Hippocampal formation (tissue), 2 donors: ENCODE data around the gene C12orf75.
"Not testable (repeated sequence)": the region's sequence is repeated elsewhere in the genome, so short reads cannot be mapped to it uniquely, and the experiment has no call there.

Experiments used
- DNase-seq, 2 donors: peaks; one replicate each; lab custom pipeline; 2025; lab: John Stamatoyannopoulos, UW

C12orf75 gene

DNA sequence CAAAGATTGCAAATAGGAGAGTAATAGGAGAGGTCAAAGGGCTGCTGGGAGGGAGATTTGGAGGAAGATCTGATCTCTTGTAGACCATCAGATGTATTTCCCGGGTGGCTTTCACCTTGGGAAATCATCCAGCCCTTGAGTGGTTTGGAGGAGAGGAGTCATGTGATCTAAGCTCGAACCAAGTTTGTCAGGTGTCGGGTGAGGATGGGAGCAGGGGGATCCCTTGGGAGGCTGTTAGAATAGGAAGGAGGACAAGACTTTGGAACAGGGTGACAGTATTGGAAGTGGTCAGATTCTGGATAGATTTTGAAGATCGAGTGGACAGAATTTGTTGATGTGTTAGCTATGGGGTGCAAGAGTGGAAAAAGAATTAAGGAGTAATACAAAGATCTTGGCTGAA is 46.6 kb downstream of the C12orf75 start:
- DNase-seq = no peak

DNA sequence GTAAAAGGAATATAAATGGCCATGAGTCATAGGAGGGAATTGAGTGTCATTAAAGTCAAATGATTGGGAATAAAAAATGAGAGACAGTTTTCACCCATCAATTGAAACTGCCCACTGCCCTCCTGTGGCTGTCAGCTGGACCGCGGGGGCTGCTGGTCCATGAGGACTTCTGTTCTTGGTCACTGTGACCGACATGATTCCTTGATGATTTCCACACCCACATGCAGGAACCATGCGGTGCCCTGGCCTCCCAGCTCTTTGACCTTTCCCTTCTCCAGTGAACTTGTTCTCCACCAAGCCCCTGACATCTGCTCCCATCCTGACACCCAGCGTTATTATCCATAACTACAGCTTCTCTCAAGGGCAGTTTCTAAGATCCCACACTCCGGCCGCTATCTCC is 48.4 kb downstream of the C12orf75 start:
- no peak for DNase-seq

DNA sequence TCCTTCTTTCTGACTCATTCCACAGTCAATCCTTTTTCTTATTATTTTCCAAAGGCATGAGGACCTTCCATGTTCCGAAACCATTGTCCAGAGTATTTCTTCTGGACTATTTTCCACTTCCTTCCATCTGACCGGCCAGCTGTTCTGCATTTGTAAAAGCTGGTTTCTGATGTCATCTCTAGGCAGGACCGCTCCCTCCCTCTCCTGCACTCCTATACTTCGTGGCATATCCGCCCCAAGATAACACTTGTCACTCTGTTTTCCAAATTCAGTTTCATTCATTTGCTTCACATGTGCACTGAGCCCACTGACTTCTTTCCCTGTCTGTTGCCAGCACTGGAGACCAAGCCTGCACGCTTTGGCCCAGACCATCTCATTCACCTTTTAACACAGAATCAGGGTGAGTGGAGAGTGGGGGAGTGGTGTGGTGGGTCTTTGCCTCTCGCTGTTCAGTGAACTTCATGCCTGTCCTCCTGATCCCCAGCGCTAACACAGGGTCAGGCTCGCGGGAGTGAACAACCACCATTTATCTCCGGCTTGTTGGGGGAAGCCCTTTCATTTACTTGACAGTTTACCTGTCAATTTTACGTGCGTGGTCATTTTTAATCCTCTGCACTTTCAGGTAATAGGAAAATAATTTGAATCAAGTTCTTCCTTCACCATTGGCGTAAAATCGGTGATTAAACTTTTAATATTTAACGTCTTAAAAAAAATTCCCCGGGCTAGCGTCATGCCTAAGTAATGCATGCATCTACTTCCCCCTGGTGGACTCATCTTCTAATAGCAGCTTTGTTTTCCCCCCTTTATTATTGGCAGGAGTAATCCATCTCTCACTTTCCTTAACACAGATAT is 52.5 kb downstream of the C12orf75 start:
- DNase-seq = peak in 1 of 2 donors; percentile 53

DNA sequence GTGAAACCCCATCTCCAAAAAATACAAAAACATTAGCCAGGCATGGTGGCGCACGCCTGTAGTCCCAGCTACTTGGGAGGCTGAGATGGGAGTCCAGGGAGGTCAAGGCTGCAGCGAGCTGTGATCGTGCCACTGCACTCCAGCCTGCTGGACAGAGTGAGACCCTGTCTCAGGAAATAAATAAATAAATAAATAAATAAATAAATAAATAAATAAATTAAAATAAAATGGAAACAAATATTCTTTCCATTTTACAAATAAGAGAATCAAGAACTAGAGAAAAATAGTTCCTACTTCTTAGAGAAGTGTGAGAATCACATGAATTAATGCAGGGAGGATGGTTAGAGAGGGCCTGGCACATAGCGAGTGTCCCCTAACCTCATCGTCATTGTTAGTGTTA is 53.7 kb downstream of the C12orf75 start:
- no peak for DNase-seq

DNA sequence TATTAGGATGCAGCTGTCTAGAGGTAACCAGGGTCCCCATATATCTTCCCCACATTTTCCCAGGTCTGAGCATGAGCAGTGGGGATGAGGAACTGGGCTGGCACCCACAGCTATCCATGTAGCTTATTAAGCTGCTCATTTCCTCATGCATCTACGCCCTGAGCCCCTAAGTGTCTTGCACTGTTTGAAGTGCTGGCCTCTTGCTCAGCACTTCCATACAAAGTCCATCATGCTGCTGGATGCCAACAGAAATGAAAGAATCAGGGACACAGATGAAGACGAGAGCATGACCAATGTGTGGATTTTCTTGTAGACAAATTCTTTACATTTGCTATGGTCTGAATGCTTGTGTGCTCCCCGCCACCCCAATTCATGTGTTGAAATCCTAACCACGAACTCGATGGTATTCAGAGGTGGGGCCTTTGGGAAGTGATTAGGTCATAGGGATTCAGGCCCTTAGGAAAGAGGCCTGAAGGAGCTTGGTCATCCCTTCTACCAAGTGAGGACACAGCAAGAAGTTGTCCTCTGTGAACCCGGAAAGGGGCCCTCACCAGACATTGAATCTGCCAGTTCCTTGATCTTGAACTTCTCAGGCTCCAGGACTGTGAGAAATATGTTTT is 54.5 kb downstream of the C12orf75 start:
- no peak for DNase-seq

DNA sequence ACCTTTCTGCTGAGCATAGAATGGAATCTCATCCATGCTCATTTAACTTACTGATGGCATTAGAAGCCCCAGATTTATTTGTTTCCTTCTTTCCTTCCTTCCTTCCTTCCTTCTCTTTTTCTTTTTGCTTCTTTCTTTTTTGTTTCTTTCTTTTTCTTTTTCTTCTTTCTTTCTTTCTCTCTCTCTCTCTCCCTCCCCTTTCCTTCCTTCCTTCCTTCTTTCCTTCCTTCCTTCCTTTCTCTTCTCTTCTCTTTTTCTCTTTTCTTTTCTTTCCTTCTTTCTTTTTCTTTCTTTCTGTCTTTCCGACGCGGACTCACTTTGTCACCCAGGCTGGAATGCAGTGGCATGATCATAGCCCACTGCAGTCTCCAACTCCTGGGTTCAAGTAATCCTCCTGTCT is 55.9 kb downstream of the C12orf75 start:
- DNase-seq = no peak

DNA sequence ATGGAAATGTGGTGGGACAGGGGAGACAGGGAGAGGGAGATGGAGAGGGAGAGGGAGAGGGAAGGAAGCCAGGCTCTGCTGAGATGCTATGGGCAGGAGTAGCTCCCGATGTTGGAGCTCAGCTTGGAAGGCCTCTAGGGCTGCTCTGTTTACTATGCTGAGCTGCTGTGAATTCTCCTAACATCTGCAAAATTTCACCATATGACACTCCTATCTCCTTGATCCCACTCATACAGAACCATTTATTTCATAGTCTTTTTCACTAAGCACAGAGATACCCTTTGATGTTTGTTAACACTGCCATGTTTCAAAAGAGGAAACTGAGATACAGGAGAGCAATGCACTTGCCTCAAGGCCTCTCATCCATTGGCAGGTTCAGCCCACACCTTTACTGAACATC is 60.7 kb downstream of the C12orf75 start:
- DNase-seq = no peak

DNA sequence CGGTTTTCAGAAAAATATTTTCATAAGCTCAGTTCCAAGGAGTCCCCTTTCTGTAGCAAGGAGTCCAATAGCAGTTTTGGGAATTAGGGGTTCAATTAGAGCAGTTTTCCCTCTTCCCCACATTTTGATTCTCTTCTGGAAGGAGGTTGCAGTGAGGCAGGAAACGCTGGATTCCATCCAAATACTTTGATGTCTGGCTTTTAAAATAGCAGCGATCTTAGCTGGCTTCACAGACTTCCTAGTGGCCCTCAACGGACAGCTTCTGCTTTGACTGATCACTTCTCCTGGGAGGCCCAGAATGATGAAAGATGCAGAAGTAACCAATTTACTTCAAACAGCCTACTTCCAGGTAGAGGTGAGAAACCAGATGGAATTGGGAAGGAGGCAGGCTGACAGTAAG is 63.1 kb downstream of the C12orf75 start:
- no peak for DNase-seq

DNA sequence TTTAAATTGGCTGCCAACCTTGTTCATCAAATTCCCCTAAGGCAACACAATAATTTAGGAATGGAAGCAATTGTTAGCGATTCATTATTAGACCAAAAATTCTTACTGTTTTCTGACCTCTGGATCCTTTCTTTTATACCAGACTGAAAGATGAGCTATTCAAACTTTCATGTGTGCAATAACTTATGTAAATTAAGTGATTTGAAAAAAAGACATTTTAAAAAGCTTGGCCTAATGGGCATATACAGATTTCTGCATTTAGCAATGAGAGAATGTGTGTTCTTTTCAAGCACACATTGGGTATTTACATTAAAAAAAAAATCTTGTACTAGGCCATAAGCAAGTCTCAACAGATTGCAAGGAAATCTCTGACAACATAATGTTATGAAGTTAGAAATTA is 65.5 kb downstream of the C12orf75 start:
- DNase-seq = no peak

DNA sequence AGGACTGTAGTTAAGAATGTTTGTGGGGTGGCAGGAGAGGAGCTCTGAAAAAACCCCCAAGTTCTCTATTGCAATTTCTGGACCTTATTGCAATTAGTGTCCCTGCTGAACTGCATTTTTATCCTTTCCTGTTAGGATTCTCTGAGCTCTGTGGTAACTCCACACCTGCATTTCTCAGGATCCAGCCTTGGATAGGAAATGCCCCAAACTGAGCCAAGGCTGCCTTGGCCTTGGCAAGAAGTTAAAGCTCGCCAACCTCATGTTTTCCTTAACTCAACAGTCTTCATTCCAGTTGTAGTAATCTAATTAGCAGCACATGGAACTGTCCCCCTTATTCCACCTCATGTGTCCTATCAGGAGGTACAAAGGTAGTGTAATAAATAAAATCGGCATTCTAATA is 66.5 kb downstream of the C12orf75 start:
- DNase-seq = no peak

DNA sequence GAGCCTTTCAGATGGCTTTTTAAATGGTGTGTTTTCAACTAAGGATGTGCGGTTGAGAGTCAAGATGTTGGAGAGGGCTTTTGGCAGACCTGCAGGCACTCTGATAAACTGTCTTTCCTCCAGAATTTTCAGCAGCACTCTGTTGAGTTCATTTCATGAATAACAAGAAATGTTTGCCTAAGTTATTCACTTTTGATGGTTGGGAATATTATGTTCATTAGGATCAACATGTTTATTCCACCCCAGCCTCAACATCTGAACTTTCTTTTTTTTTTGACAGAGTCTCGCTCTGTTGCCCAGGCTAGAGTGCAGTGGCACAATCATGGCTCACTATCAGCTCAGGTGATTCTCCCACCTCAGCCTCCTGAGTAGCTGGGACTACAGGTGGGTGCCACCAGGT is 68.4 kb downstream of the C12orf75 start:
- no peak for DNase-seq

DNA sequence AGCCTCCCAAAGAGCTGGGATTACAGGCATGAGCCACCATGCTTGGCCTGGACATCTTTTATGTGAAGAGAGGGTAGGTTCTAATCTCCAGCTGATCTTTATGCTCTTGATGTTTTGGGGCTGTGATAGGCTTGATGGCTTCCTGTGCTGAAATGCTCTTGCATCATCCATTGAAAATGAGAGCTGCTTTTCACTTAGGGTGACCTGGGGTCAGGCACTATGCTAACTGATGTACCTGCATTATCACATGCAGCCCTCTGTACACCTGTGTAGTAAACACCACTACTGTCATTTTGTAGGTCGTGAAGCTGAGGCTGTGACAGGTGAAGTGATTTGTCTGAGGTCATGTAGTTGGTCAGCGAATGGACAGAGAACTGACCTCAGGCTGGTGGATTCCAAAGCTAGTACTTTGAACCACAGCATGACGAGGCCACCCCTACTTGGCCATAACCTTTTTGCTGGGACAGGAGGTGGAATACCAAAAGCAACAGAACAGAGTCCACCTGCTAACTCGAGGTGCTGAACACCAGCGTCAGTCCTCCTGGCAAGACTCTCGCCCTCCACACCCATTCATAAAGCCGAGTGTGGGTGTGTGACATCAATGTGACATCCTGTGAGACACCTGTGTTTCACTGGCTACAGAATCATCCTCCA is 69.1 kb downstream of the C12orf75 start:
- DNase-seq = no peak

DNA sequence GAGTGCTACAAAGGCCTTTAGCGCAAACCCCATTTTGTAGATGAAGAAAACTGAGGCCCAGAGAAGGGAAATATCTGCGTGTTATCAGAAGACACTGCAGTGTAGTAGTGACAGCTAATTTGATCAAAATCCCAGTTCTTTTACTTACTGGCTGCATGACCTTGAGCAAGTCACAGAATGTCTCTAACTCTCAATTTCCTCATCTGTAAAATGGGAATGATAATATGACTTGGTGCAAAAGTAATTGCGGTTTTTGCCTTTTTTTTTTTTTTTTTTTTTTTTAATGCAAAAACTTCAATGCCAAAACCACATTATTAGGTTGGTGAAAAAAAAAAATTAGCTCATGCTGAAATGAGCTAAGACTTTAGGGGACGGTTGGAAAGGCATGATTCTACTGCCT is 69.7 kb downstream of the C12orf75 start:
- DNase-seq = no peak

DNA sequence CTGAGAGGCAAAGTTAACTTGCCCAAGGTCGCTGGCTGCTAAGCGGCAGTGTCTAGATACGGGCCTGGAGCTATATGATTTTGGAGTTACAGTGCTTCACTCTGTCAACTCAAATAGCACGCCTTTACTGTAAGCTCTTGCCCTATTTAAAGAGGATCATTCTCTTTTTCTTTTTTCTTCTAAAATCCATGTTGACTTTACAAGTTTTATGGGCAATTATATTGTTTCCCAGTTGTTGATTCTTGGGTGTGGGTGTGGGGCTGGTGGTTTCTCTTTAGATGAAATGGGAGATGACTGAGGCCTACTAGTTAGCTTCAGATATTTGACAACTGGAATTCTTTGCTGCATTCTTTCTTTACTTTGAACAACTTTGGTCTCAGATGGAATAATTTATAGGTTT is 70.7 kb downstream of the C12orf75 start:
- no peak for DNase-seq

DNA sequence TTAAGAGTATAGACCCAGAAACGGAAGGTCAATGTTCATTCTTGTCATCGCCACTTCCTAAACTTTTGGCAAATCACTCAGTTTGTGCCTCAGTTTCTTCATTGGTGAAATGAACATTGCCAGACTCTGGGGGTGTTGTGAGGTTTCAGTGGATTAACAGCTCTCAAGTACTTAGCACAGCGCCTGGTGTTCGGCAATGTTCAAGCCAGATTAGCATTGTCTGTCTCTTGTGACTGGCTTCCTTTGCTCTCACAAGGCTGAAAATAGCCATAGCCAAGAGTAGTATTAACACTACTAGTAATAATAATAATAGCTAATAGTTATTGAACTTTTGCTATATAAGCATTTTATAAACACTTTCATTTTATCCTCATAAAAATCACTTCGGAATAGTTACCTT is 71.9 kb downstream of the C12orf75 start:
- DNase-seq = no peak

DNA sequence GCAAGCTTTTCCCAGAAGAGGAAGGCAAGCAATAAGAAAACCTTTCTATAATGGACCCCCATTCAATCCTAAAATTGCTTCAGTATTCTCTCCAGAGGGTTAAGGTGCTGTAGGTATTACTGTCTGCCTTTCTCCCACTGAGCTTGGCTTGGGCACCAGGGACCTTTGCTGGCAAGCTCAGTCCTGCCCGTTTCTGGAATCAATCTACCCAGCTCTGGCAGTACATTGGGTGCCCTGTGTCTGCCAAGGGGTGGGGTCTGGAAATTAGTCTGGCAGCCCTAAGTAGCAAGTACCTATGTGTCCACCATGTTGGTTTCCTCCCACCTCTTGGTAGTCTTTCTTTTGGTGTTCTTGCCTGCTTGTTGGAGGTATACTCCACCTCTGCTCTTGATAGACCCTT is 72.6 kb downstream of the C12orf75 start:
- no peak for DNase-seq

DNA sequence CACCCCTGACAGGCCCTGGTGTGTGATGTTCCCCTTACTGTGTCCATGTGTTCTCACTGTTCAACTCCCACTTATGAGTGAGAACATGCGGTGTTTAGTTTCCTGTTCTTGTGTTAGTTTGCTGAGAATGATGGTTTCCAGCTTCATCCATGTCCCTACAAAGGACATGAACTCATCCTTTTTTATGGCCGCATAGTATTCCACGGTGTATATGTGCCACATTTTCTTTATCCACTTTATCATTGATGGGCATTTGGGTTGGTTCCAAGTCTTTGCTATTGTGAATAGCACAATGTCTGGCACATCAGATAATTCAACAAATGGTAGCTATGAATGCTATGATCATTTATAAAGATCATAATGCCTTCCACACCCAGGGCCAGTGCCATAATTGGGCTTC is 73.6 kb downstream of the C12orf75 start:
- DNase-seq = not testable (repeated sequence)

DNA sequence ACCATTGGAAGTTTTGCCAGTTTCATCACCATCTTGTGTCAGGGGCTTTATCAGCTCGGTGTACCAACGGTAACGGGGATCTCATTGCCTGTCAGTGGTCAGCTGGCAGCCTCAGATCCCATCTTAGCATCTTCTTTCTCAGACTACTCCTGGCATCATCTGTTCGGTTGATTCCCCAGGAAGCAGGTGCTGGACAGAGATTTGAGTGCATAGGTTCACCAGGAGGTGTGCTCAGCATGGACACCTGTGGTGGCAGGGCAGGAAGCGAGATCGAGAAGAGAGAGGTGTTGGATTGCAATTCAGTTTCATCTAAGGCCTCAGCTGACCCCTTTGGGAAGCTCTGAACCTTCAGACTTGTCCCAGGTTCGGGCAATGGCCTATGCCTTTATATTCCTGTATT is 76.0 kb downstream of the C12orf75 start:
- no peak for DNase-seq

DNA sequence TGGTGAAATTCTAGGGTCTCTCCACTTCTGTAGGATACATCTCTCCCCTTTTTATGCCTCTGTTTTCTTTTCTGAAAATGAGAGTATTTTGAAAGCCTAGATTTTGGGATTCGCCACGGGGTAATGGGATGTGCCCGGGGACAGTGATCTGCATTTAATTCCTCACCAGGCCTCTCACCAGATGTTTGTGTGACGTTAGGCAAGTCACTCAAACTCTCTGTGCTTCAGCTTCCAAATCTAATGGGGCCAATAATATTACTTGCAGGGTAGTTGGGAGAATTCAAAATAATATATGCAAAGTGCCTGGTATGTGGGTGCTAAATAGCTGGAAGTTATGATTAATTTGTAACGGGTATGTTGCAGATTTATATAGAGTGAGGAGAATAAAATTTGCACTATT is 78.8 kb downstream of the C12orf75 start:
- DNase-seq = no peak

DNA sequence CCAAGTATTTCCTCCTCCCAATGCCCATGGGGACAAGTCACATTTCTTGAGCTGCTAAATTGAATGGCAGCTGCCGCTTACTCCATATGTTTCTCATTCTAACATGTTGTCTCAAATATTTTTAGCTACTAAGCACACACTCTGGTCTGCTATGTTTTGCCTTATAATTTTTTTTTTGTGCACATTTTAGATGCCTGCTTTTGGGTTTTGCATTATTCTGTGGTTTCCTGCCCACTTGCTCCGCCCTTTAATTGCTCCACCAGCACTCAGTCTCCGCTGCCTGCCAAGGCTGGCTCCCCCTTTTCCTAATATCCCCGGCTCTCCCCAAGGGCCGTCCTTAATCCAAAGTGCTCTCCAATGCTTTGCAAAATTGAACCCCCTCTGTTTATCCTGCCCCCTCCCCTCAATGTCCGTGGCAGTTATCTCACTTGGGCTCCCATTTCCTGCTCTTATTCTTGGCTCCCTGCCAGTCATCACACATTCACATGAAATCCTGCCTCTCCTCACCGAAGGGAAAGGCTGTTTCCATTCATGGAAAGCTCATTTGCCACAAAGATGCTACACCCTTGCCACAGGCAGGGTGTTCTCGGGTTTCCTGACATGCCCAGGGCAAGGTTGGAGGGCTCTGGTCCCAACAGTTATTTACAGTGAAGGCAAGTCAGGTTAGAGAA is 79.4 kb downstream of the C12orf75 start:
- DNase-seq = no peak

DNA sequence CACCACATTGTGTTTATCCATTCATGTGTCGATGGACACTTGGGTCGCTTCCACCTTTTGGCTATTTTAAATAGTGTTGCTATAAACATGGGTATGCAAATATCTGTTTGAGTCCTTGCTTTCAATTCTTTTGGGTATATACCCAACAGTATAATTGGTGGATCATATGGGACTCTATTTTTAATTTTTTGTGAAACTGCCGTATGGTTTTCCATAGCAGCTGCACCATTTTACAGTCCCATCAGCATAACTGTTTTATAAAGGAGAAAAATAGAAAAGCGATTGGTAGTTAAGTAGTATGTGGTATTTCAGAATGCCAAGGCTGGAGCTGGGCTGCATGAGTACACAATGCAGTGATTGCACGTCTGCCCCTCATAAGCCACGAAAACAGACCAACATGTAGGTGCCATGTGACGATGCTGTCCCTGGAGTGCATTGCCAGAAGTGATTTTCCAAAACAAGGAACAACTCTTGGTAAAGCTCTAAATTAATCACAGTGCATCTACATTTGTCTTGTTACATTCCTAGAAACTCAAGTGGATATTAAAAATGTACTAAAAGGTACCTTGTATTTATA is 83.5 kb downstream of the C12orf75 start:
- DNase-seq = no peak

DNA sequence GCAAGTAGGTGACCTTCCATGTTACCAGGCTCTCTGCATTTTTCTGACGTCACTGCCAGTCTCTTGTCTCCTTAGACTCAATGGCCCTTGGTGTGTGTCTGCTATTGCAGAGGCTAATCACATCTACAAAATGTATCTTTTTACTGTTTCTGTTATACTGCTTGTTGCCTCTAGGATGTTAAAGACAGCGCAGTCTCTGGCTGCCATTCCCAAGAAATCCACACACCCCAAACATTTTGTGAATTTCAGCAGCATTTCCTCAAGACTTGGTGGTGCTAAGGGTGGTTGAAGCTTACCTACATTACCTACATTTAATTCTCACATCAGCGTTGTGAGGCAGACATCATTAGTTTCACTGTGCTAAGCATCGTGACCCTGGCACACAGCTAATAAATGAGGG is 87.2 kb downstream of the C12orf75 start:
- DNase-seq = no peak
